ENCODE results near the gene NTM. TPM values are rescaled to one million over a fixed set of nuclear protein-coding genes. Genes with fewer than 3 reads are reported as not detected.

The NTM gene
- total and polyA plus RNA-seq, 2 experiments from 2014 or later, result 2.2 to 4.9 TPM

- Histone ChIP-seq H3K27me3 (peaks cover 4% of the 10 kb centered on the region), H3K79me2 (no peaks in the 10 kb centered on the region), H3K4me2 (no peak overlapping the region), H4K20me1 (ENCODE audit: insufficient read depth, poor library complexity, severe bottlenecking) (no peaks in the 10 kb centered on the region), H3K9me3 (ENCODE audit: low read depth) (no peaks in the 10 kb centered on the region), H3K27ac (no peak overlapping the region), H3K4me1 (ENCODE audit: insufficient read depth) (no peaks in the 10 kb centered on the region), H3K36me3 (replicated peaks; ENCODE audit: insufficient read depth, low read depth) (no peaks in the 10 kb centered on the region), H3K9me2 (replicated peaks; ENCODE audit: insufficient read depth) (no peaks in the 10 kb centered on the region), H2AFZ (no peak overlapping the region), H3K4me3 (no peak overlapping the region)
- no peak for TF ChIP-seq CTCF (IDR thresholded peaks at IDR 0.05; ENCODE audit: poor library complexity)
- no peak for TF ChIP-seq EZH2 (IDR thresholded peaks at IDR 0.05; ENCODE audit: borderline replicate concordance)
- no peak for TF ChIP-seq EZH2phosphoT487 (IDR thresholded peaks at IDR 0.05; ENCODE audit: low read depth, severe bottlenecking, unreplicated experiment)
- whole genome bisulfite sequencing (ENCODE audit: low lambda C conversion rate, missing lambda C conversion rate), result 86% methylated on average over 6 of the region's 6 CpGs
- DNase-seq (ENCODE audit: low spot score), result no peak
These were observed 267.2 kb downstream of the NTM start for GRCh38 chr11:131637469-131638175.

DNA sequence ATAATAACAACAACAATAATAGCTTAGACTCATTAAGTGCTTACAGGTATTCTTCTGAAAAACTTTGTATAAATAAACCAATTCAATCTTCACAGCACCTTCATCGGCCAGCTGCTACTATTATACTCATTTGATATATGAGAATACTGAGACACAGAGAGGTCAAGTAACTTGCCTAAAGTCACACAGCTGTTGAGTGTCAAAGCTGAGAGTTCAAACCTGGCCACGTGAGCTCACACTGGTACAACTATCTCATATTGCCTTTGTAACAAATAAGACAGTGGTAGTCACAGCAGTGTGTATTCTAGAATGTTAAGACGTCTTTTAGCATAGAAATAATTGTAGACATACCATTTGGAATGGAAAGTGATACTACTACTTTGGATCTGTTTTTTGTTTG lies 268.5 kb downstream of the NTM start:
- no peaks in the 10 kb centered on the region for H4K20me1 ChIP-seq (ENCODE audit: insufficient read depth, poor library complexity, severe bottlenecking)
- no peak overlapping the region for H3K4me3 ChIP-seq
- no peaks in the 10 kb centered on the region for H3K9me2 ChIP-seq (replicated peaks; ENCODE audit: insufficient read depth)
- TF ChIP-seq CTCF (IDR thresholded peaks at IDR 0.05; ENCODE audit: poor library complexity) (no peak), EZH2phosphoT487 (IDR thresholded peaks at IDR 0.05; ENCODE audit: low read depth, severe bottlenecking, unreplicated experiment) (no peak), EZH2 (IDR thresholded peaks at IDR 0.05; ENCODE audit: borderline replicate concordance) (no peak)
- DNase-seq (ENCODE audit: low spot score), result no peak
- no peaks in the 10 kb centered on the region for H3K9me3 ChIP-seq (ENCODE audit: low read depth)
- H2AFZ ChIP-seq, result no peak overlapping the region
- 88% methylated on average over 3 of the region's 3 CpGs for WGBS (ENCODE audit: low lambda C conversion rate, missing lambda C conversion rate)
- no peaks in the 10 kb centered on the region for H3K79me2 ChIP-seq
- H3K36me3 ChIP-seq (replicated peaks; ENCODE audit: insufficient read depth, low read depth), result no peaks in the 10 kb centered on the region
- no peaks in the 10 kb centered on the region for H3K4me1 ChIP-seq (ENCODE audit: insufficient read depth)
- peaks cover 4% of the 10 kb centered on the region for H3K27me3 ChIP-seq
- no peak overlapping the region for H3K4me2 ChIP-seq
- no peak overlapping the region for H3K27ac ChIP-seq

DNA sequence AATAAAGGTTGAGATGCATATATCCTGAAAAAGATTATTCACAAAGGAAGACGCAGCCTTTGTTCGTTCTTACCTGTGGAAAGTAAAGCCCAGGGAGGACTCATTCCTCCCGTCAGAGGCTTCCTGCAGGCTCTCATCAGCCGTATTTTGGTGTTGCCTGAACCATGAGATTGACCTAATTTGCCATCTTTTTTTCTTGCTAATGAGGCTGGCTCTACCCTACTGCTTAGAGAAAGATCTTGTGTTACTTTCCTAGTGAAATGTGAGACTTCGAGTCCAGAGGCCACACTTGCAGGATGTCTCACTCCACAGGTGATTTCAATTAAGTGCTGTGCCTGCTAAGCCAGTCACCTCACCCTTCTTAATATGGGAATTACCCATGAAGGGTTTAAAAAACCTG lies 269.9 kb downstream of the NTM start:
- no peaks in the 10 kb centered on the region for H3K36me3 ChIP-seq (replicated peaks; ENCODE audit: insufficient read depth, low read depth)
- no peak overlapping the region for H3K4me3 ChIP-seq
- no peak for DNase-seq (ENCODE audit: low spot score)
- H3K4me2 ChIP-seq, result no peak overlapping the region
- 45% methylated on average over 5 of the region's 5 CpGs for WGBS (ENCODE audit: low lambda C conversion rate, missing lambda C conversion rate)
- no peaks in the 10 kb centered on the region for H3K9me2 ChIP-seq (replicated peaks; ENCODE audit: insufficient read depth)
- no peaks in the 10 kb centered on the region for H3K9me3 ChIP-seq (ENCODE audit: low read depth)
- no peaks in the 10 kb centered on the region for H4K20me1 ChIP-seq (ENCODE audit: insufficient read depth, poor library complexity, severe bottlenecking)
- TF ChIP-seq EZH2phosphoT487 (IDR thresholded peaks at IDR 0.05; ENCODE audit: low read depth, severe bottlenecking, unreplicated experiment) (no peak), EZH2 (IDR thresholded peaks at IDR 0.05; ENCODE audit: borderline replicate concordance) (no peak), CTCF (IDR thresholded peaks at IDR 0.05; ENCODE audit: poor library complexity) (no peak)
- H3K27me3 ChIP-seq, result peaks cover 4% of the 10 kb centered on the region
- no peak overlapping the region for H3K27ac ChIP-seq
- H3K79me2 ChIP-seq, result no peaks in the 10 kb centered on the region
- no peak overlapping the region for H2AFZ ChIP-seq
- H3K4me1 ChIP-seq (ENCODE audit: insufficient read depth), result no peaks in the 10 kb centered on the region

Measured in hepatocyte (in vitro differentiated cells).